Airway epithelial cell (primary cell): ENCODE data around the gene CALHM1. TPM values are rescaled to one million over a fixed set of nuclear protein-coding genes. Genes with fewer than 3 reads are reported as not detected.

ENCODE experiments used
- total RNA-seq: library from RNA; depleted of rRNA; stranded (reverse); fragments of >200 nt; gene quantifications from 2 replicates; pipeline ENCODE4 v1.2.3, GENCODE V29; 2015

The CALHM1 gene
- not detected in 2 replicates for total RNA-seq

DNA sequence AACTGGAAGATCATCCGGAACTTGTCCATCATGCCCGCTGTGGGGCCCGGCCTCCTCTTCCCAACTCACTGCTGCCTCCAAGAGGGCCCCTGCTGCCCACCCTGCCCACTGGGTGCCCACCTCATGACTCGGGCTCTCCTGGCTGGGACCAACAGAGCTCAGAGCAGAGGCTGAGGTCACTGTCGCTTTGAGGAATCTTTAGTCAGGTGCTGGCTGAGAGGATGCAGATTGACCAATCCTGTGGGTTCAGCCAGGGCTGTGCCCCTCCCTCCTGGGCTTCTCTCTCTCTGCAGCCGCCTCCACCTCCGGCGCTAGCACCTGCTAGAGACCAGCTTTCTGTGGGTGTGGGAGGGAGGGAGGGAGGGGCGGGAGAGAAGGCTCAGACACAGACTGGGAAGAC, at the start of gene CALHM1:
Gene CALHM1, minus strand, starts transcription at position 181 of the 400 bp plus-strand sequence. Its CDS starts 149 bp downstream, at position 32.

DNA sequence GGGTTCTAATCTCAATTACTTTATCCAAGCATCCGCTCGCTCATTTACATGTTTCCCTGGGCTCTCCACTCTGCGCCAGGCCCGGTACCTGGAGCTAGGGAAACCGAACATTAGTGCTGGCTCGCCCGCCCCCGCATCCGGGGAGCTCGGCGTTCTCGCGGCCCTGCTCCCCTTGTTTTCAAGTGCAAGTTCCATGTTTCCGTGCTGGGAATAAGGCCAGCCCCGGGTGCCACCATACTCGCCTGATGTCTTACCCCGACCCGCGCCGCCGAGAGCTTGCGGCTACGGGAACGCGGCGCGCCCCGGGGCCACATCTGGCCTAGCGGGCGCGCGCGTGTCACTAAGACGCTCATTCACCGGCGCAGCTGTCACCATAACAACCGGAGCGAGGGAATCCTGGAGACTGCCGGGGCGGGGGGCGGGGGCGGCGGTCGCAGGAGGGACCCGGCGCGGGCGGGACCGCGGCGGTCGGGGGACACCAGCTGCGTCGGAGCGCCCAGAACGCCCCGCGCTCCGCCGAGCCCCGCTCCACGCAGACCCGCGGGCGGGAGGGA, 34.7 kb upstream of the CALHM1 start, which contains the start of gene NEURL1:
Gene NEURL1, plus strand, starts transcription at position 344 of the 554 bp plus-strand sequence. CDS start 683 bp downstream, outside the sequence.

DNA sequence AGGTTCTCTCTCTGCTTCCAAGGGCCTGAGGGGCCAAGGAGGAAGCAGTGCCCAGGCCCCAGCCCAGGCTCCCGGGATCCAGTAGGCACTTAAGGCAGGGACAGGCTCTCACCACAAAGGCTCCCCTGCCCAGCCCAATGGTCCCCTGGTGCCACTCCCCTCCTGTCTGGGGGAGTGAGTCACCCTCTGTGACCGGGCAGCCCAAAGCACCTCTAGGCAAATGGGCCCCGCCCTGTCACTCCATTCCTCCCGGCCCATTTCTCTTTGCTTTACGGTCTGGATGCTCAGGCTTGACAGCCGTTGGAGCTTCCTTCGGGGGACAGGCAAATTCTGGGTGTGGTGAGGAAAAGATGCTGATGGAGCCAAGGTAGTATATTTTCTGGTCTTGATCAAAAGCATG, 20.4 kb upstream of the CALHM1 start, which contains the start of gene CALHM3:
Gene CALHM3, minus strand, starts transcription at position 106 of the 400 bp plus-strand sequence. CDS start 208 bp downstream, outside the sequence.

GRCh38 chr10:103451831-103452505, 6.7 kb downstream of the CALHM1 start, which contains the start of gene CALHM2:
Gene CALHM2, minus strand, starts transcription at chr10:103452370. Its CDS starts 2,429 bp downstream, at chr10:103449941.

Other genes with a start within 250 kb of the CALHM1 start
- not detected in 2 replicates for gene RPEL1, start 213.0 kb downstream of the CALHM1 start, total RNA-seq
- 2.4 and 3.7 TPM in 2 replicates for gene INA, start 181.8 kb downstream of the CALHM1 start, total RNA-seq
- 10.9 and 11.8 TPM in 2 replicates for gene PCGF6, start 107.8 kb downstream of the CALHM1 start, total RNA-seq
- 5.5 and 5.6 TPM in 2 replicates for gene TAF5, start 90.9 kb downstream of the CALHM1 start, total RNA-seq
- gene ATP5MK, start 62.4 kb downstream of the CALHM1 start, total RNA-seq, result 356 and 617 TPM in 2 replicates
- gene PDCD11, start 62.3 kb downstream of the CALHM1 start, total RNA-seq, result 29.4 and 39.4 TPM in 2 replicates
- gene CALHM2, start 6.5 kb downstream of the CALHM1 start, total RNA-seq, result 0.79 and 1.7 TPM in 2 replicates
- not detected in 2 replicates for gene CALHM3, start 20.3 kb upstream of the CALHM1 start, total RNA-seq
- 0.23 and 0.35 TPM in 2 replicates for gene NEURL1, start 34.8 kb upstream of the CALHM1 start, total RNA-seq